HG02870 (cell line): ENCODE measurements around the gene SCYGR4.

ENCODE experiments used
- ATAC-seq: cut with Tn5 transposase; IDR thresholded peaks from one replicate; pipeline ENCODE4 v1.9.1; 2021; ENCODE audit warnings: mild to moderate bottlenecking, moderate library complexity; ENCODE audit not compliant: unreplicated experiment

The SCYGR4 gene

DNA sequence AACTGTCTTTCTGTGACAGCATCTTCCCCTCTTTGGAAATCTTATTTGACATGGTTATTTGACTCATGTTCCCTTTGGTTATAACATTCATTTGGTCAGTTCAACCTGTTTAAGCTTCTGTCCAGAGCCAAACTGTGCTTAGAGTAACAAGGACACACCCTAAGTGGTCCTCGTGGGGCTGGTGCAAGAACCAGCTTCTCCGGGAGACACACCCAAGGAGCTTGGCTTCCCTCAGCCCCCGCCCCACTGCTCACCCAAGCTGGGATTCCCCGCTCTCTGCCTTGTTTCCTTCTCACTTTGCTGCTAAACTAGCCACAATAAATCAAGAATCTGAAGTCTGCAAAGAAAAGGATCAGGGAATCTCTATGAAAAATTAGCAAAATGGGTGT is 4.0 kb upstream of the SCYGR4 start:
- no peak for ATAC-seq

- no peak for ATAC-seq
Observed at GRCh38 chr2:227614246-227614645, 3.1 kb upstream of the SCYGR4 start.

DNA sequence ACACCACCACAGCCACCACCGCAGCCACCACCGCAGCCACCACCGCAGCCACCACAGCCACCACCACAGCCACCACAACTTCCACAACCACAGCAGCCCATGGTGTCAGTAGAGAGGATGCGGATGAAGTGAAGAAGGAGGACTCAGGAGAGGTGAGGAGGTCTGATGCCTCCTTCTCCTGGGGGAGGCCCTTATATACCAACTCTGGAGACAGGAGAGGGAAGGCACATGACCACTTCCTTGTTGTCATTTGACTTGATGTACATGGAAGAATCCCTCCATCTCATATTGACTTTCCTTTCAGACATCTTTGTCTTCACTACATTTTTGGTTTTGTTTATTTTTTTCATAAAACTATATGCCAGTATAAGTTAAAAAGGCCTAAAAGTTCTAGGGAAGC is 2.6 kb upstream of the SCYGR4 start, which contains the start of gene SCYGR3:
Gene SCYGR3, minus strand, starts transcription at position 101 of the 400 bp plus-strand sequence. Its CDS starts 0 bp downstream, at position 101.
- ATAC-seq = no peak

GRCh38 chr2:227615181-227615580 is 2.1 kb upstream of the SCYGR4 start:
- ATAC-seq = no peak

DNA sequence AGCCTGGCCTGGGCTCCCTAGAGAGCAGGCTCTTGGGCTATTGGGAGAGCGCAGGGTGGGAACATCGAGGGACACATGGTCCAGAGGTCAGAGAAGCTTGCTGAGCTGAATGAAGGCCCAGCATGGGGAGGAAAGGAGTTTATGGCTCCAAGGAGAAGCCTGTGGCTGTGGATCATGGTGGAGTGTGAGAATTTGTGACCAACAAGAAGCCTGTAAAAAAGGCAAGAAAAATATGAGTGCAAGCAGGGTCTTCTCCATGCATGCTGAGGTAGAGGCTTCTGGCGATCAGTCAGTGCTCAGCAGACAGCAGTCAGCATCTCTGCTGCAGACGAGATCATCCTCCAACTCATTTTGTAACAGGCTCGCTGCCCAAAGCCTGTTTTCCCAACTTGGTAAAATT is 1.4 kb upstream of the SCYGR4 start:
- ATAC-seq = no peak

DNA sequence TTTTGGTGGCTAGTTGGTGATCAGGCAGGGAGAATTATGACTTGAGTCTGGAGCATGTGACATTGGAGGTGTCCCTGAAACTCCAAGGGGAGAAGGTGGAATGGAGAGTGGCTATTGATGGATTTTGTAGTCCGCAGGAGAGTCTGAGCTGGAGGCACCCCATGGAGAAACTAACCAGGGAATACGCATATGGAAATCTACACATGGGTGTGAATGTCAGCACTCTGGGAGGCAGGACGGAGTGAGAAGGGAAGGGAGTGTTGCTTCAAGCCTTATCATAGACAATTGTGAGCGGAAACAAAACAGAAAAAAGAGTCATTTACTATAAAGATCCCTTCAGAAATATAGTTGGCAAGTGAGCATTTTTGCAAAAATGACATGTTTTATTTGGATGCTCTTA is 667 bp upstream of the SCYGR4 start:
- no peak for ATAC-seq

GRCh38 chr2:227623226-227623625 is 5.9 kb downstream of the SCYGR4 start:
- no peak for ATAC-seq

- no peak for ATAC-seq
Observed at GRCh38 chr2:227625420-227625819, 8.1 kb downstream of the SCYGR4 start.

DNA sequence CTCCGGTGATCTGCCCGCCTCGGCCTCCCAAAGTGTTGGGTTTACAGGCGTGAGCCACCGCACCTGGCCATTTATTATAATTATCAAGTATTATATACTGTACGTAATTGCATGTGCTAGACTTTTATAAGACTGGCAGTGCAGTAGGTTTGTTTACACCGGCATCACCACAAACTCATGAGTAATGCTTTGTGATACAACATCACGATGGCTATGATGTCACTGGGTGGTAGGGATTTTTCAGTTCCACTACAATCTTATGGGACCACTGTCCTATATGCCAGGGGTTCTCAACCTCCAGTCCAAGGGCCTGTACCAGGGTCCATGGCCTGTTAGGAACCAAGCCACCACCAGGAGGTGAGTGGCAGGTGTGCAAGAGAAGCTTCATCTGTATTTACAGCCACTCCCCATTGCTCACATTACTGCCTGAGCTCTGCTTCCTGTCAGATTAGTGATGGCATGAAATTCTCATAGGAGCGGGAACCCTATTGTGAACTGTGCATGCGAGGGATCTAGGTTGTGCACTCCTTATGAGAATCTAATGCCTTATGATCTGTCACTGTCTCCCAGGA is 9.4 kb downstream of the SCYGR4 start:
- ATAC-seq = no peak

DNA sequence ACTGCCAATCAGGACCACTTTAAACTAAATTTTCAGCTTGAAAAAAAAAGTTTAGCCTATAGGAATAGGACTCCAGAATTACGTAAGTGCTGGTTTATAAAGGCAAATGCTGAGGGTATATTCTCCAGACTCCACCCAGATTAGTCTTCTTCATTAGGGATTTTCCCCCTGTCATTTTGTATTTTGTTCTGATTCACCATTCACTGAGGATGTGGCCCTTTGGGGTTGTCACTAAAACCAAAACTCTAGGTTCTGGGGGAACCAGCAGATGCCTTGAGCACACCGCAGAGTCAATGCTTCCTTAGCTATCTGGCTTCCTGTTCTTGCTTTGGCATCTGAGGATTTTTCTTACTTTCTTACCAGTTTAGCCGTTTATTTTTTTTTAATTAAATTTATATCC is 10.5 kb downstream of the SCYGR4 start:
- peak; percentile 100 for ATAC-seq

GRCh38 chr2:227629435-227629834 is 12.1 kb downstream of the SCYGR4 start:
- ATAC-seq = no peak

GRCh38 chr2:227630322-227630721 is 13.0 kb downstream of the SCYGR4 start:
- no peak for ATAC-seq

GRCh38 chr2:227632827-227633226 is 15.5 kb downstream of the SCYGR4 start:
- ATAC-seq = no peak

- ATAC-seq = no peak
Observed at GRCh38 chr2:227634201-227634600, 16.9 kb downstream of the SCYGR4 start.

DNA sequence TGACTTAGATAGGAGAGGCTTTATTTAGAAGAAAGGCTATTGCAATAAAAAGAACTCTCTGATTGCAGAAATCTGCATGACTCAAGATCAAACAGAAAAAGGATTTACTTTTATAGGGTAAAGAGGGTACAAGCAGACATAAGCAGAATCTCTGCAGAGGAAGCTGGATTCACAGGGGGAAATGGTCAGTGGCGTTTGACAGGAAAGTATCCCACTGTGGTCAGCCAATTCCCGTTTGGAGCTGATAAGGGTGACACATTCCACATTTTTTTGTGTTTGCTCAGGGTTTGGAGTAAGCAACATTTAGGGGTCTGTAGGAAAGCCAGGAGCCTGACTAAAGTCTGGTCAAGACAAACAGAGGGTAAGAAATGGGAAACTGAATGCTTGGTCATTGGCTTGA is 25.4 kb downstream of the SCYGR4 start:
- ATAC-seq = no peak

- ATAC-seq = no peak
Observed at GRCh38 chr2:227643990-227644551, 26.8 kb downstream of the SCYGR4 start.

DNA sequence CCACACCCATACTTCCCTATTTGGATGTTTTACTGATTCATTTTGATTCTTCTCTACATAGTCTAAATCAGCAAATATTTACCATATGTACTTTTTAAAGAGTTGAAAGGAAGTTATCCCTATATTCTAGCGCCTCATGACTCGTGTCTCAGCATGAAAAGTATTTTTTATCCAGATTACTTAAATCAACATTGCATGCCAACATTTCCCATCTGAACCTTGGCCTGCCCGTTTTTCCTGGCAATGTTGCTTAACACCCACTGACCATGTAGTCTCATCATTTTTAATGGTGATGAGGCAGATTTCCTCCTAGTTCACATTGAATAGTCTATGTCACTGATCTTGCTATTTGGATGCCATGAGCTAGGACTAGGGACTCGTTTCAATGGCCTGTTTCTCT is 36.1 kb downstream of the SCYGR4 start:
- ATAC-seq = no peak

DNA sequence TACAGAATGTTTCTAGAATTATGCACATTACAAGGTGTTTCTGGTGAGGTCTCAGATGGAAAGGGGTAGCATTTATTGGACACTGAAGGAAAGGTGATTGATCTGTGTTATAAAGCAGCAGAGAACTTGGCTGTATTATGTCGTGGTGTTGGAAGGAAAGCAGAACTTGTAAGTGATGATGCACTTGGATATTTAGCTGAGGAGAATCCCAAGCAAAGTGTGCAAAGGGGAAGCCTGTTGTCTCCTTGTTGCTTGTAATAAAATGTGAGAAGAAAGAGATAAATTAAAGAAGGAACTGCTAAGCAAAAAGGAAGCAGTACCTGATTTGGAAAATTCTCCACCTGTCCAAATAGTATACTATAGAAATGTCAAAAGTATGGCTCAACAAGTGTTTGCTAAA is 37.1 kb downstream of the SCYGR4 start:
- no peak for ATAC-seq

GRCh38 chr2:227655454-227655853 is 38.2 kb downstream of the SCYGR4 start:
- peak; percentile 47 for ATAC-seq

DNA sequence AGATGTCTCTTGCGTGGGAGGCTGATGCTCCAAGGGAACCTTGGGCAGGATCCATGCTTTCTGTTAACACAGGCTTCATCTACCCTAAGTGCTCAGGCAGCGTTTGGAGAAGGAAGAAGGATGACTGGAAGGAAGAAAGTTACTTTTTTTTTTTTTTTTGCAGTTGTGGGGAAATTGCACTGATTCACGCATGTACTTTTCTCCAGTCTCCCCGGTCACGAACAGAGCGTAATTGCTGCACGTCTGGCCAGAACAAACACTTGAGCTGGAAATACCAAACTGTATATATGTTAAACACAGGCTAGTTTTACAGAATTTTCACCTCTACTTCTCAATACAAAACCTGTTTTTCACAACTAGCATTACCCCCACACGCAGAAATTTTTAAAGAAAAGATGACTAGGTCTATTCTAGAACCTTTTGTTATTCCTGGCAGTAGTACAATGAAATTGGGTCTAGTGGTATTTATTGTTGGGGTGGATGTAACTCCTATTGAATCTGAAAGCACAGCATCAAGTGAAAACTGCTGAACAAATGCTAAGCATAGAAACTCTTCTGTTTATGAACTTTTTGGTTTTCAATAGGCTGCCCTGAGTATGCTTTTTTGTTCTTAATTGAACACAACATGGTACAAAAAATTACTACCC is 40.0 kb downstream of the SCYGR4 start:
- no peak for ATAC-seq

DNA sequence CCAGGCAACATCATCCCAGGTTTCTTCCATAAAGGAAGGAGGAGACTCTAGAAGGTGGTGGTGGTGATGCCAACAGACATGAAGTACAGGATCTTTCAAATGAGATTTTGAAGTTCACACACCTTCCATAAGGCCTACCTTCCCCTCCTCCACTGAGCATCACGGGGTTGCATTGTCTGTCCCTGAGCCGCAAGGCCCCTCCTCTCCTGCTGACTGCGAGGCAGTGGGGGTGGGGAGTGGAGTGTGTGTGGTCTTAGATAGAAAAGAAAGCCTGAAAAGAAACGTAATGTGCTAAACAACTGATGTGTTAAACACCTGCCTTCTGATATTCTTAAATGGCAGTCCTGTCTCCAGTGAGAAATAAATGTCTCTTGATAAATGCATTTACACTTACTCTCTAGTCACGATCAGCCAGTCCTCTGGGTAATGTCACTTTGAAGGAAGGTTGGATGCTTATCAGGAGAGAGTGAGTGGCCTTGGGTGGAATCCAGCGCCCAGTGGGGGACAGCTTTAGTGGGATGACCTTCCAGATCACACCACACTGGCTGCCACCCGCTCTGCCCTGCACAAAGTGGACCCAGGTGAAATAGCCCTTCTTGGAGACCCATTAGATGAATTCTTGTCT is 43.8 kb downstream of the SCYGR4 start:
- ATAC-seq = no peak

- ATAC-seq = no peak
Observed at GRCh38 chr2:227661827-227662226, 44.5 kb downstream of the SCYGR4 start.
